Measurements from ENCODE around the gene LST1. TPM values are rescaled to one million over a fixed set of nuclear protein-coding genes. Genes with fewer than 3 reads are reported as not detected.

The LST1 gene
- total and polyA plus RNA-seq, 2 of the 8 experiments (the other 6 are each of a cell fraction or from before 2014, with no cell fraction given), result not detected

- TF ChIP-seq CTCF (IDR thresholded peaks at IDR 0.05; ENCODE audit: control extremely low read depth in 1 of 3, insufficient read depth in 1 of 3, low read depth in 1 of 3, low read length in 3 of 3), result no peak
- TF ChIP-seq KDM5A (IDR thresholded peaks at IDR 0.05; ENCODE audit: low read length), result no peak
- no peak for TF ChIP-seq EP300 (IDR thresholded peaks at IDR 0.05; ENCODE audit: borderline replicate concordance in 1 of 2, low read depth in 2 of 2, low read length in 2 of 2)
- no peak for TF ChIP-seq KDM1A (IDR thresholded peaks at IDR 0.05; ENCODE audit: borderline replicate concordance, low read length)
- no peak for TF ChIP-seq CBX5 (IDR thresholded peaks at IDR 0.05; ENCODE audit: low read depth, low read length)
- no peak for TF ChIP-seq ATF2 (IDR thresholded peaks at IDR 0.05; ENCODE audit: low read length)
- TF ChIP-seq CEBPB (IDR thresholded peaks at IDR 0.05; ENCODE audit: low read depth, low read length), result no peak
Measured at GRCh38 chr6:31586599-31587281, 663 bp downstream of the LST1 start (continued).
